Activated T-helper 1 cell treated with Interleukin-2 at 50 U/mL for 16 hours (primary cell): Measurements from ENCODE around the gene PRR30.
"Not testable (repeated sequence)": the region's sequence is repeated elsewhere in the genome, so short reads cannot be mapped to it uniquely, and the experiment has no call there.

Experiments
- DNase-seq: peaks from one replicate; pipeline ENCODE4 v3.0.0-alpha.2; 2020; ENCODE audit warnings: low read depth

PRR30 gene

DNA sequence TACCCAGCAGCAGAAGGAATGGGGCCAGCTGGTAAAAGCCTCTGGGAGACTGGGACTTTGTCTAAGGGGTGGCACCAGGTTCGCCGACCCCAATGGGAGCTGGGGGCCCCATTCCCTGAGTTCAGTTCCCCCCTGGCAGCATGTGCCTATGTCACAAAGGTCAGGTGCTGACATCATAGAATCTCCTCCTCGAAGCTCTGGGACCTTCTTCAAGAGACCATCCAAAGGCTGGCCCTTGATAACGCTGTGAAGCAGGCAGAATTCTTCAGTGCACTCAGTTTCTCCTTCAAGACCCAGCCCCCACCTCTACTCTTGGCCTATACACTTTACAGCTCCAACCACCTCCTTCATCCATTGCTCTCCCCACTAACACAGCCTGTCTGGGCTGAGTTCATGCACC, at the start of gene PRR30:
Gene PRR30, minus strand, starts transcription at position 101 of the 400 bp plus-strand sequence. CDS start 1,081 bp downstream, outside the sequence.
- no peak for DNase-seq

- DNase-seq = no peak
Observed at GRCh38 chr2:27186613-27187345, 47.6 kb upstream of the PRR30 start.

DNA sequence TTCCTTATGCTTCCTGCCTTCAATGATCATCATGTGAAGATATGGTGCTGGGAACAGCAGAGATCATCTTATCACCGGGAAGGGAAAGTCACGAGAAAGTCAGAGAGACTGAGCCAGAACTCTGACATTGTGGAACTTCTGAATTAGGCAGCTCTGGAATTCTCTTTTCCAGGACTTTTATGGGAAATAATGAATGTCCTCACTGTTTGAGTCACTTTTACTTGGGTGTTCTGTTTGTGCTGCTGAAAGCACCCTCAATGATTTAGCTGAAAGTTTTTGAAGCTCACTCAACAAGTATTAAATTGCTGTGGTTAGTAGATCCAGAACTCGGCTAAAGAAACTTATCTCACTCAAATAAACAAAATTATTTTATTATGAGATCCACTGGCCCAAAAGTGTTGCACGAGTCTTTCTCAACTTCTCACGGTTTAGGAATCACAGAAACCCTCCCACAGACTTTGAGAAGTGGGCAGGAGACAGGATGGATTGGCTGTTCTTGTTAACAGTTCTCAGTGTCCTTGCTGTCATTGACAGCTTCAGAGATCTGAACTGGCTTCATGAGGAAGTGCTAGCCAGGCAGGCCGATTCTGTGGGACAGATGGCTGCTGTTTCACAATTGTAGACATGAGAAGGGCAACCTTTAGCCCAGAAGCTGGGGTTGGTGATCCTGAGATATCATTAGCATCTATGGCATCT, 46.3 kb upstream of the PRR30 start:
- no peak for DNase-seq

GRCh38 chr2:27184115-27184514, 44.9 kb upstream of the PRR30 start:
- no peak for DNase-seq

DNA sequence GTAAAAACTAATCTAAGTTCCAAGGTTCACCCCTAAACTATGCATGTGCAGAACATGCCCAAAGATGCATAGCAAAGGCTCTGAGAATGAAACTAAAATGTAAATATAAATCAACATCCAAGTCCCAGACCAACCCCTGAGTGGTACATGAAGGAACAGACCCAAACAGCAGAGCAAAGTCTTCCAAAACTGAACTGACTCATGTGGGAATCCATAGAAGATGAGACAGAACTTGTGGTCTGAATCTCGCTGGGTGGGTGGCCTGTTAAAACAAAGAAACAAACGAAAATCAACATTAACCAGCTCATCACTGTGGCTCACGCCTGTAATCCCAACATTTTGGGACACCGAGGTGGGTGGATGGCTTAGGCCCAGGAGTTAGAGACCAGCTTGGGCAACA, 43.1 kb upstream of the PRR30 start:
- no peak for DNase-seq

DNA sequence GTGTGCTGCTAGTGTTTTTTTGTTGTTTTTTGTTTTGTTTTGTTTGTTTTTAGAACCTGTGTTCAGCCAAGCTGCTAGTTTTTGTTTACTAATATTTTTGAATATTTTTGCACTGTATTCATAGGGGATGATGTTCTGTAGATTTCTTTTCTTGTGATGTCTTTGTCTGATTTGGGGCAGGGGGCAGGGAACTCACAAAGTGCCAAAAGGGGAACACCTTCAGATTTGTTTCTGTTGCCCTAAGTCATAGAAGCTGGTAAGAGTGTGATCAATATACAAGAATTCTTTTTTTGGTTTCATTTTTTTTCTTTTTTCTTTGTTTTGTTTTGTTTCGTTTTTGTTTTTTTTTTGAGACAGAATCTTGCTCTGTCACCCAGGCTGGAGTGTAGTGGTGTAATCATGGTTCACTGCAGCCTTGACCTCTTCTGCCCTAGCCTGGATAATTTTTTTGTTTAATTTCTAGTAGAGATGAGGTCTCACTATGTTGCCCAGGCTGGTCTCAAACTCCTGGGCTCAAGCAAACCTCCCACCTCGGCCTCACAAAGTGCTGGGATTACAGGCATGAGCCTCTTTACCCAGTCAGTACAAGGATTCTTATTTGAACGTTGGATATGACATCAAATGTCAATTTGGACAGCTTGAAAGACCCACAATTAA, 40.3 kb upstream of the PRR30 start:
- DNase-seq = no peak

DNA sequence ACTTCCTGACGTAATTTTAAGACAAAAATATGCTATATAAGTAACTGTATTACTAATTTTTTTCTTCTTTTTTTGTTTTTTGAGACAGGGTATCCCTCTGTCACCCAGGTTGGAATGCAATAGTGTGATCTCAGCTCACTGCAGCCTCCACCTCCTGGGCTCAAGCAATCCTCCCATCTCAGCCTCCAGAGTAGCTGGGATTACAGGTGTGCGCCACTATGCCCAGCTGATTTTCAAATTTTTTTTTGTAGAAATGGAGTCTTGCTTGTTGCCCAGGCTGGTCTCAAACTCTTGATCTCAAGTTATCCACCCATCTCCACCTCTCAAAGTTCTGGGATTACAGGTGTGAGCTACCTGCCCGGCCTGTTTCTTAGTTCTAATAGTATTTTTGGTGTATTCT, 39.3 kb upstream of the PRR30 start:
- DNase-seq = no peak

DNA sequence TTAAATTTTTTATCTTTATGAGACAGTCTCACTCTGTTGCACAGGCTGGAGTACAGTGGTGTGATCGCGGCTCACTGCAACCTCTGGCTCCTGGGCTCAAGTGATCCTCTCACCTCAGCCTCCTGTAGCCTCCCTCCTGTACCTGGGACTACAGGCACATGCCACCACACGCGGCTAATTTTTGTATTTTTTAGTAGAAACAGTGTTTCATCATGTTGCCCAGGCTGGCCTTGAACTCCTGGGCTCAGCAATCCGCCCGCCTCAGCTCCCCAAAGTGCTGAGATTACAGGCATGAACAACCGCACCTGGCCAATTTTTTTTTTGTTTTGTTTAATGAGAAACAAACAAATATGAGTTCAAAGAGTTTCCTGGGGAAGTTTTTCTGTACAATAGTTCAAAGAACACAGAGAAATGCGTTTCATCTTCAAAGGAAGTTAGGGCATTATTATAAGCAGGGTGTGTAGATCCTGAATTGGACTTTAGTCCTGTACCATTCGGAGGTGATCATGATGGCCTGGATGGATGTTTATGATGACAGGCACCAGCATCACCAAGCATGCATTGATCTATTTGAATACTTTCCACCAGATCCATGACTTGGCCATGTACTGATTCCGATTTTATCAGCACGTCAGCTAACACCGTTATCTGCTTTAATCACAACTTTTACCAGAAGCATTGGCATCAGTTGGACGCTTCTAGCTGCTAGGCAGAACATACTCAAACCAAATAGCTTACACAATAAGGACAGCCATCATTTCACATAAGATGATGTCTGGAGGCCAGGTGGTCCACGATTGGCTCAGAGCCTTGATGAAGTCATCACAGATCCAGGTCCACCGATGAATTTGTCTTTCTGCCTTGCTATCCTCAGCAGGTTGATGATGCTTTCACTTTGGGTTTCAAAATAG, 38.5 kb upstream of the PRR30 start:
- DNase-seq = no peak

DNA sequence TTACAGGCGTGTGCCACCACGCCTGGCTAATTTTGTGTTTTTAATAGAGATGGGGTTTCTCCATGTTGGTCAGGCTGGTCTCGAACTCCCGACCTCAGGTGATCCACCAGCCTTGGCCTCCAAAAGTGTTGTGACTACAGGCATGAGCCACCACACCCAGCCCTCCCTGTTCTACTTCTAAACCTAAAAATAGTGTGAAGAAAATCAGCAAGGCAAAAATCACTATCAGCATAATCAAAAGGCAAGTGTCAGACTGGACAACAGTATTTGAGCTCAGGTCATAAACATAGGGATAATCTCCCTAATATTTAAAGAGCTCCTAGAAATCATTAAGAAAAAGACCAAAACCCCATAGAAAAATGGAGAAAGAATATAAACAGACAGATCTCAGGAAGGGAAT, 36.6 kb upstream of the PRR30 start:
- not testable (repeated sequence) for DNase-seq

- DNase-seq = no peak
Observed at GRCh38 chr2:27175330-27175729, 36.1 kb upstream of the PRR30 start.

GRCh38 chr2:27174638-27175037, 35.4 kb upstream of the PRR30 start:
- DNase-seq = no peak

DNA sequence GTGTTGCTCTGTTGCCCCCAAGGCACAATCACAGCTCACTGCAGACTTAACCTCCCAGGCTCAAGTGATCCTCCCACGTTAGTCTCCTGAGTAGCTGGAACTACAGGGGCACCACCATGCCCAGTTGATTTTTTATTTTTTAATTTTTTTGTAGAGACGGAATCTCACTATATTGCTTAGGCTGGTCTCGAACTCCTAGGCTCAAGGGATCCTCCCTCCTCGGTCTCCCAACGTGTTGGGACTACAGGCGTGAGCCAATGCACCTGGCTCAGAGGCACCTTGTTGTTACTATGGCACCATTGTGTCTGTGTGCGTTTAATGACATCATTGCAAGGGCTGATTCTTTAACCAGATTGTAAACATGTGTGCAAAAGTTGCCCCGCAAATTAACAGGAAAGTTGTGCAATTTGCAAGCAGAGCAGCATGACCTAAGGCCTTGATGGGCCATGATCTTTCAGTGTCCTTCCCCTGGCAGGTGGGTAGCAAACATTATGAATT, 32.2 kb upstream of the PRR30 start:
- no peak for DNase-seq

DNA sequence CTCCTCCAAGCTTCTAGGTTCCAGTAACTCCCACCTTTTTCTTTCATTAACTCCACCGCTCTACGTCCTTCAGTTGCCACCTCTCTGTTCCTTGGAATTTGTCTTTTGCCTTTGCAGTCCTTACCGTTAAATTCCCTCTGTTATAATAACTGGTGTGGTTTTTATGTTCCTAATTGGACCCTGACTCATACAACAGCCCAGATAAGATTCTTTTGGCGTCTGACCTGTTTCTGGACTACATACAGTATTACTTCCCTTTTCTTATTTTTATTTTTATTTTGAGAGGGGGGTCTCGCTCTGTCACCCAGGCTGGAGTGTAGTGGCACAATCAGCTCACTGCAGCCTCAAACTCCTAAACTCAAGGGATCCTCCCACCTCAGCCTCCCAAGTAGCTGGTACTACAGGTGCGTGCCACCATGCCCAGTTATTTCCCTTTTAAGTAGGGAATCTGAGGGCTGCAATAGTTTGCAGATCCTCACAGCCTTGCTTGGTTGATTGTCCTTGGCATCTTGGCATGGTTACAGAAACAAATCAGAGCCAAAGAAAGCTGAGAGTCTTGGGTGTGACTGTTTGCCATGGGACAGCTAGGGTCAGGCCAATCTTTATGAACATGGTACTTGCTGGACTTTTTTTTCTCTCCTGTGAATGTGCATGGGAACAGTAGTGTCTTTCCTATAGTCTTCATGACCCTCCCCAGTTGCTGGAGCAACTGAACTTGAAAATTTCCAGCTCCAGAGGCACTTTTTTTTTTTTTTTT, 31.5 kb upstream of the PRR30 start:
- DNase-seq = no peak

GRCh38 chr2:27164960-27165763, 26.0 kb upstream of the PRR30 start:
- no peak for DNase-seq

DNA sequence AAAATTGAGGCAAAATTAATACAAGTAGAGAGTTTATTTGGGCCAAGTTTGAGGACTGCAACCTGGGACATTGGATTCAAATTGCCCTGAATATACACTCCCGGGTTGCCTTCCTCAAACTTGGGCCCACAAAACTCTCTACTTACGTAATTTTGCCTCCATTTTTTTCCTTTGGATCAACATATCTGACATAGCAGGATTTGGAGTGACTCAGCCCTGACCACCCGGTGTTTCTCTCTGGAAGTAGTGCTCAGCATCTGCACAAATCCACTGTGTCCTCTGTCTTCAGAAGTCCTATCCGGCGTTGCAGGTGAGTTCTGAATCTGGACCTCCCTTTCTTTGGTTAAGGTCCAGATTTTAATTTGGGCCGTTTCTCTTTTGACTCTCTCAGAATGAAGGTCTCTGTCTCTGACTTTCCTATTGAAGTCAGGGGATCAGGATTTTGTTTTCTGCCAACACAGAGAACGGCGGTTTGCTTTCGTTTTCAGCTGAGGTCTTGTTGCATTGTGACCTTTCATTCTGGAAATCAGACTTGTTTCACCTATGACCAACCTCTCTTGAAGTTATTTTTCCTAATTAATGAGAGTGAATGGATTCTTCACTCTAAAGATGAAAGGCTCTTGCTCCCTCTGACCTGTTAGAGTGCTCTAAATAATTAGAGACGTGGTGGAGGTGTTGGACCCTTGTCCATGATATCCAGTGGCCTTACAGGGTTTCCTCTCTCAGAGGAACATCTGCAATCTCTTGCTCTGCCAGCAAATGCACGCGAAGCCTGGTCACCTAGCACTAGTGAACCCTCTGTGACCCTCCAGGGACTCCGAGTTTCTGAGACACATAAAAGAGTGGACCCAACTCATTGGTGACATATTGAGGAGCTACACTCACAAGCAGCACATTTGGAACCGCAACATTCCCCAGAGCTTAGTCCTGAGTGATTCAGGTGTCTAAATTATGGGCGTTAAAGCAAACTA, 23.2 kb upstream of the PRR30 start:
- DNase-seq = no peak

DNA sequence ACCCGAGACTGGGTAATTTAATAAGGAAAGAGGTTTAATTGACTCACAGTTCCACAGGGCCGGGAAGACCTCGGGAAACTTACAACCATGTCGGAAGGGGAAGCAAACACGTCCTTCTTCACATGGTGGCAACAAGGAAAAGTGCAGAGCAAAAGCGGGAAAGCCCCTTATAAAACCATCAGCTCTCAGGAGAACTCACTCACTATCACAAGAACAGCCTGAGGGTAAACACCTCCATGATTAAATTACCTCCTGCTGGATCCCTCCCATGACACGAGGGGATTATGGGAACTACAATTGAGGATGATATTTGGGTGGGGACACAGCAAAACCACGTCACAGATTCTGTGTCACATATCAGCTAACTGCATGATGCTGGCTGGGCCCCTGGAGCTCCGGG, 21.0 kb upstream of the PRR30 start:
- DNase-seq = no peak

GRCh38 chr2:27159271-27159670, 20.1 kb upstream of the PRR30 start:
- DNase-seq = no peak

DNA sequence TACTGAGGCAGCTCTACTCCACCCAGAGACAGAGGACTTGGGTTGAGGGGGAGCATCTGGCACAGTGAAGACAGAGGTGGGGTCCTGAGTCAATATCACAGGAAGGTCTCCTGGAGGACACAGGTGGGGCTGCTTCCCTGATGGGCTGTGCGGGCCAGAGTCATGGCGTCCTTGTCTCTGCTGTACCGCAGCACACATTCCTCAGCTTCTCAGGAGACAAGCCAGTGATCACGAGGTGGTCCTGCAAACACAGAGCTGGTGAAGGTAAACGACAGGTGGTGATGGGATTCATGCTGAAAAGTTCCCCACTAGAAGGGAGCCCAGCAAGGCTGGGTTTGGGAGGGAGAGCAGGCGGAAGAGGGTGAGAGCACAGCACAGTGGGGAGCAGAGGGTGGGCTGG, 19.3 kb upstream of the PRR30 start:
- DNase-seq = no peak

DNA sequence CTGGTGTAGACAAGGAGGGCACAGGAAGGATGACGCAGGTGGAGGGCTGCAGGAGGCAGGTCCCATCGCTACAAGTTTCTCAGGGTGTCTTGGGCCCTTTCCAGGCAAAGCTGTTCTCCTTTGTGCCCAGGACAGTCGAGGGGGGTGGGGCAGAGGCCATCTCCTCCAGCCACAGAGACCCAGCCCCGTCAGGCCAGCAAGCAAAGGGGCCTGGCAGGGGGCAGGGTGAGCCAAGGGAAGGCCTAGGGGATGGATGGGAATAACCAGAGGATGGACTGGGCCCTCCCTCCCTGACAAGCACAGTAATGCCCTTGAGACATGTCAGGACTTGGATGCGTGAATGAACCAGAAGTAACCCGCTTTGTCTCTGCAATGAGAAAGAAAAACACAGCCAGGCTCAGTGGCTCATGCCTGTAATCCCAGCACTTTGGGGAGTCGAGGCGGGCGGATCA, 15.9 kb upstream of the PRR30 start:
- no peak for DNase-seq
